Measurements from ENCODE around the gene C2CD2L.

- TF ChIP-seq POLR2A (IDR thresholded peaks at IDR 0.05) (no peak), CTCF (IDR thresholded peaks at IDR 0.05) (no peak)
These were observed 3.3 kb downstream of the C2CD2L start for GRCh38 chr11:119110439-119110838.
